ENCODE data around the gene EVA1A.

DNA sequence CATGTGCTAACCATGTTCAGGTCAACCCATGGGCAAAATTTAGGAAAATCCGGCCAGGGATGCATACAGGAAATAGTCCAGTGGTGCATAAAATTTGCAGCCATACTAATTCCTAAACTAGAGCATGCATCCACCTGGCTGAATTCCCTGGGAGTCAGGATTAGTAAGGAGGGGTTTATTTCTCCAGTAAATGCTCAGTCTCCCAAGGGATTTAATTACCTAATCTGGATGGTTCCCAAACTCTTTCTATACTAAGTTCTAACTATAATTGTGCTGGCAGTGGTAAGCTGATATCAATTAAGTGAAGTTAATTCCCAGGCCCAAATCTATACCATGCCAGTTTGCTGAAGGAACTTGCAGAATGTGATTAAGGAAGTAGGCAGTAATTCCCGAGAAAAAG lies 26.2 kb upstream of the EVA1A start:
- TF ChIP-seq CTCF (IDR thresholded peaks at IDR 0.05; ENCODE audit: borderline replicate concordance, extremely low read depth, low read length, poor library complexity, severe bottlenecking) (no peak), EZH2 (IDR thresholded peaks at IDR 0.05; ENCODE audit: borderline replicate concordance, low read depth, low read length, severe bottlenecking) (no peak)
